ENCODE measurements around the gene DACT2.
"Not testable (repeated sequence)": the region's sequence is repeated elsewhere in the genome, so short reads cannot be mapped to it uniquely, and the experiment has no call there.

The DACT2 gene

GRCh38 chr6:168320634-168321033 lies 1.1 kb upstream of the DACT2 start:
- DNase-seq, result no peak

- no peak for DNase-seq
These were observed 848 bp downstream of the DACT2 start for GRCh38 chr6:168318579-168319278.

GRCh38 chr6:168318090-168318489 lies 1.5 kb downstream of the DACT2 start:
- no peak for DNase-seq

GRCh38 chr6:168315596-168315995 lies 4.0 kb downstream of the DACT2 start:
- no peak for DNase-seq

GRCh38 chr6:168314948-168315347 lies 4.6 kb downstream of the DACT2 start:
- no peak for DNase-seq

- no peak for DNase-seq
These were observed 5.6 kb downstream of the DACT2 start for GRCh38 chr6:168314021-168314420.

GRCh38 chr6:168313431-168314011 lies 6.1 kb downstream of the DACT2 start:
- no peak for DNase-seq

- DNase-seq, result not testable (repeated sequence)
These were observed 7.5 kb downstream of the DACT2 start for GRCh38 chr6:168312125-168312507.

- DNase-seq, result no peak
These were observed 8.0 kb downstream of the DACT2 start for GRCh38 chr6:168311410-168312124.

GRCh38 chr6:168310945-168311344 lies 8.6 kb downstream of the DACT2 start:
- no peak for DNase-seq

GRCh38 chr6:168310403-168310802 lies 9.2 kb downstream of the DACT2 start:
- DNase-seq, result no peak

GRCh38 chr6:168309997-168310396 lies 9.6 kb downstream of the DACT2 start:
- no peak for DNase-seq

- no peak for DNase-seq
These were observed 10.4 kb downstream of the DACT2 start for GRCh38 chr6:168309183-168309582.

GRCh38 chr6:168308390-168309144 lies 11.0 kb downstream of the DACT2 start:
- no peak for DNase-seq

GRCh38 chr6:168307695-168308021 lies 11.9 kb downstream of the DACT2 start:
- DNase-seq, result no peak

GRCh38 chr6:168307015-168307694 lies 12.4 kb downstream of the DACT2 start:
- DNase-seq, result no peak

- no peak for DNase-seq
These were observed 13.7 kb downstream of the DACT2 start for GRCh38 chr6:168305863-168306262.

GRCh38 chr6:168305096-168305749 lies 14.4 kb downstream of the DACT2 start:
- no peak for DNase-seq

- DNase-seq, result no peak
These were observed 14.9 kb downstream of the DACT2 start for GRCh38 chr6:168304752-168305015.

GRCh38 chr6:168303982-168304751 lies 15.4 kb downstream of the DACT2 start:
- DNase-seq, result no peak

- no peak for DNase-seq
These were observed 17.0 kb downstream of the DACT2 start for GRCh38 chr6:168302534-168302933.

All from activated naive CD4-positive, alpha-beta T cell treated with Interleukin-2 at 50 U/mL for 16 hours (primary cell).